Measurements from ENCODE around the gene SKA2. TPM values are rescaled to one million over a fixed set of nuclear protein-coding genes. Genes with fewer than 3 reads are reported as not detected.

SKA2 gene
- total and polyA plus RNA-seq, 2 of the 8 experiments (the other 6 are each of a cell fraction or from before 2014, with no cell fraction given), result 15.6 to 95.8 TPM

DNA sequence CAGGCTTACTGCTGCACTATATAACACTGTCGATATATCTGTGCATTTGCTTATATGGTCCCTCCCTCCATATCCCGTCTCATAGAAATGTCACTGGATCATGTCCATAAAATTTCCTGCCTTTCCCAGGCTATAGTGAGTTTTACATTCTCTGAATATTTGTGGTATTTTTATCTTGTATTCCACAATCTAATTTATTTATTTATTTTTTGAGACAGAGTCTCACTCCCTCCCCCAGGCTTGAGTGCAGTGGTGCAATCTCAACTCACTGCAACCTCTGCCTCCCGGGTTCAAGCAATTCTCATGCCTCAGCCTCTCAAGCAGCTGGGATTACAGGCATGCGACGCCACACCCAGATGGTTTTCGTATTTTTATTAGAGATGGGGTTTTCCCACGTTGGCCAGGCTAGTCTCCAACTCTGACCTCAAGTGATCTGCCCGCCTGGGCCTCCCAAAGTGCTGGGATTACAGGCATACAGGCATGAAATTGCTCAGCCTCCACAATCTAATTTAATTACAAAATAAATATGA lies 61.2 kb downstream of the SKA2 start:
- no peak overlapping the region for H3K9ac ChIP-seq (replicated peaks in 1 of 4; ENCODE audit: extremely low read depth in 1 of 4, low read depth in 3 of 4, low read length in 3 of 4)
- H3K14ac ChIP-seq (ENCODE audit: insufficient read length), result no peak overlapping the region
- H3K27ac ChIP-seq (ENCODE audit: low read depth, low read length), result no peak overlapping the region
- H4K5ac ChIP-seq (ENCODE audit: insufficient read length, low read depth, low read length), result no peak overlapping the region
- H3K36me3 ChIP-seq (ENCODE audit: control insufficient read depth in 2 of 4, insufficient read depth in 4 of 4, low read length in 3 of 4), result peaks cover 3 to 14% (median 4%) of the 10 kb centered on the region in 4 experiments; a peak in 6 of 8 replicates
- WGBS, 2 experiments (ENCODE audit: extremely low coverage in 1 of 2, insufficient coverage in 1 of 2, insufficient read length in 1 of 2, insufficient replicate concordance in 2 of 2, low coverage in 1 of 2, low lambda C conversion rate in 2 of 2, missing lambda C conversion rate in 1 of 2), result 87% methylated on average over 8 of the region's 8 CpGs; no CpG with 5 or more reads in 1 of the 2 experiments
- H3K23me2 ChIP-seq (ENCODE audit: low read depth, low read length), result no peaks in the 10 kb centered on the region; the same call in 1 of the 2 replicates
- no peaks in the 10 kb centered on the region for H3K9me3 ChIP-seq (ENCODE audit: insufficient read depth in 2 of 2, low read depth in 1 of 2, low read length in 1 of 2)
- H2BK120ac ChIP-seq (replicated peaks; ENCODE audit: low read depth, low read length), result no peak overlapping the region
- H2AK5ac ChIP-seq (ENCODE audit: low read depth, low read length), result no peak overlapping the region
- no peak overlapping the region for H3K23ac ChIP-seq (ENCODE audit: insufficient read length)
- no peak overlapping the region for H2BK20ac ChIP-seq (ENCODE audit: low read length)
- H3K27me3 ChIP-seq (replicated peaks in 1 of 4; ENCODE audit: control insufficient read depth in 3 of 4, extremely low read depth in 1 of 4, insufficient read depth in 3 of 4, low read length in 3 of 4), result no peaks in the 10 kb centered on the region
- H3K79me1 ChIP-seq (ENCODE audit: low read depth, low read length), result no peaks in the 10 kb centered on the region; the same call in 1 of the 2 replicates
- no peak overlapping the region for H3K56ac ChIP-seq (replicated peaks; ENCODE audit: insufficient read length, low read depth, low read length)
- H2BK12ac ChIP-seq (ENCODE audit: low read depth, low read length), result no peak overlapping the region
- TF ChIP-seq POLR2AphosphoS5 (IDR thresholded peaks at IDR 0.05; ENCODE audit: low read depth, low read length), result no peak
- TF ChIP-seq KDM5A (IDR thresholded peaks at IDR 0.05; ENCODE audit: low read length), result no peak
- no peak for TF ChIP-seq EP300 (IDR thresholded peaks at IDR 0.05; ENCODE audit: borderline replicate concordance in 1 of 2, low read depth in 2 of 2, low read length in 2 of 2)
- no peak for TF ChIP-seq CBX5 (IDR thresholded peaks at IDR 0.05; ENCODE audit: low read depth, low read length)
- TF ChIP-seq PHF8 (conservative IDR thresholded peaks at IDR 0.05; ENCODE audit: low read depth, low read length), result no peak
- TF ChIP-seq SP1 (IDR thresholded peaks at IDR 0.05; ENCODE audit: low read depth, low read length), result no peak
- TF ChIP-seq POLR2A (IDR thresholded peaks at IDR 0.05; ENCODE audit: control extremely low read depth in 1 of 2, low read depth in 2 of 2, low read length in 2 of 2), result no peak
- no peak for TF ChIP-seq RAD21 (IDR thresholded peaks at IDR 0.05 in 1 of 2, conservative IDR thresholded peaks at IDR 0.05 in 1 of 2; ENCODE audit: low read depth in 2 of 2, low read length in 2 of 2)
- CTCF ChIA-PET (ENCODE audit: partially characterized antibody), result no interaction called here
- H3K79me2 ChIP-seq (ENCODE audit: control insufficient read depth in 1 of 2, insufficient read depth in 2 of 2, low read length in 2 of 2), result peaks cover 2 to 57% of the 10 kb centered on the region in 2 experiments; a peak in 3 of 4 replicates
- DNase-seq (ENCODE audit: low read depth in 1 of 2, low spot score in 2 of 2) (no peak), FAIRE-seq (no peak)
- H2AFZ ChIP-seq (ENCODE audit: low read length), result no peak overlapping the region
- POLR2A ChIA-PET (ENCODE audit: partially characterized antibody), result interaction anchor here (1.0 to 3.9 kb wide), 2 partner anchors 13 to 50 kb away, joined by 3 to 13 read pairs; partner anchors contain the start of gene TRIM37
- H4K91ac ChIP-seq (replicated peaks; ENCODE audit: insufficient read length, low read length), result no peak overlapping the region
- no peaks in the 10 kb centered on the region for H3K4me1 ChIP-seq (replicated peaks in 1 of 4; ENCODE audit: control insufficient read depth in 3 of 4, insufficient read depth in 4 of 4, low read length in 3 of 4)
- H3K4ac ChIP-seq (replicated peaks; ENCODE audit: insufficient read length, low read depth, low read length), result no peak overlapping the region
- H3K4me3 ChIP-seq (ENCODE audit: extremely low read depth in 1 of 4, insufficient read depth in 2 of 4, low read depth in 3 of 4, low read length in 4 of 4), result no peak overlapping the region
- H2BK15ac ChIP-seq (ENCODE audit: low read length), result no peak overlapping the region
- H3K4me2 ChIP-seq (ENCODE audit: insufficient read depth in 1 of 2, low read depth in 2 of 2, low read length in 2 of 2), result no peak overlapping the region
- H4K20me1 ChIP-seq (replicated peaks in 1 of 2; ENCODE audit: control insufficient read depth in 1 of 2, insufficient read depth in 2 of 2, low read length in 2 of 2), result no peaks in the 10 kb centered on the region
- H3K18ac ChIP-seq (ENCODE audit: extremely low read depth, low read length), result no peak overlapping the region
- H4K8ac ChIP-seq (ENCODE audit: extremely low read depth, insufficient read depth, low read length), result no peak overlapping the region
- H2BK5ac ChIP-seq (ENCODE audit: low read depth, low read length), result no peak overlapping the region
